Mononuclear cell (primary cell): ENCODE data around the gene GIT1. TPM values are rescaled to one million over a fixed set of nuclear protein-coding genes. Genes with fewer than 3 reads are reported as not detected.
"Not testable (repeated sequence)": the region's sequence is repeated elsewhere in the genome, so short reads cannot be mapped to it uniquely, and the experiment has no call there.

Source experiments
- H3K27me3 ChIP-seq: 2 replicates; pipeline ENCODE4 v1.6.0; 2011; ENCODE audit warnings: low read length, control low read depth; ENCODE audit not compliant: insufficient read depth
- H3K4me1 ChIP-seq: 2 replicates; pipeline ENCODE4 v1.5.1; 2011; ENCODE audit warnings: mild to moderate bottlenecking, low read length, control low read depth; ENCODE audit not compliant: insufficient read depth
- H3K4me3 ChIP-seq: 2 replicates; pipeline ENCODE4 v1.5.1; 2011; ENCODE audit warnings: mild to moderate bottlenecking, low read length, moderate library complexity
- H3K9me3 ChIP-seq: 2 replicates; pipeline ENCODE4 v1.5.1; 2011; ENCODE audit warnings: low read depth, mild to moderate bottlenecking, control low read depth, low read length
- total RNA-seq: library from RNA; depleted of rRNA; stranded (reverse); fragments of >200 nt; gene quantifications from one replicate; pipeline ENCODE4 v1.2.3, GENCODE V29; 2012

The GIT1 gene
- total RNA-seq, 1 donor = 17.5 TPM

DNA sequence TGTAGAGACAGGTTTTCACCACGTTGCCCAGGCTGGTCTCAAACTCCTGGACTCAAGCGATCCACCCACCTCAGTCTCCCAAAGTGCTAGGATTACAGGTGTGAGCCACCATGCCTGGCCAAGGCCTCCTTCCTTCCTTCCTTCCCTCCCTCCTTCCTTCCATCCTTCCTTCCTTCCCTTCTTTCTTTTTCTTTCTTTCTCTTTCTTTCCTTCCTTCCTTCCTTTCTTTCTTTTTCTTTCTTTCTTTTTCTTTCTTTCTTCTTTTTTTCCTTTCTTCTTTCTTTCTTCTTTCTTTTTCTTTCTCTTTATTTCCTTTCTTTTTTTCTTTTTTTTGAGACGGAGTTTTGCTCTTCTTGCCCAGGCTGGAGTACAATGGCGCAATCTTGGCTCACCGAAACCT is 31.3 kb downstream of the GIT1 start:
- H3K27me3 ChIP-seq, H3K9me3 ChIP-seq, H3K4me3 ChIP-seq: not testable (repeated sequence)
- peaks cover 57% of the 10 kb centered on the region for H3K4me1 ChIP-seq

DNA sequence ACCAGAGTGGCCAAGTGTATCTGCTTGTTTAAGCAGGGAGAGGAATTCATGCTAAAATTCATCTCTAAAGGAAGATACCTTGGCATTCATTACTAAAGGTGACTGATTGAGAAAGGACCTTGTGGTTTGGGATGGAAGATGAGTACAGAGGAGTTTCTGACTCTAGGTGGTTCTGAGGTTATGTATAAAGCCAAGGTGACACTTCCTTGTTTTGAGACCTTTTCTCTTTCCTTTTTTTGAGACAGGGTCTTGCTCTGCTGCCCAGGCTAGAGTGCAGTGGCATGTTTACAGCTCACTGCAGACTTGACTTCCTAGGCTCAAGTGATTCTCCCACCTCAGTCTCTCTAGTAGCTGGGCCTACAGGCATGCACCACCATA is 31.7 kb downstream of the GIT1 start:
- Histone ChIP-seq H3K27me3 (no peaks in the 10 kb centered on the region), H3K4me3 (no peak overlapping the region), H3K4me1 (peaks cover 53% of the 10 kb centered on the region), H3K9me3 (no peaks in the 10 kb centered on the region)

DNA sequence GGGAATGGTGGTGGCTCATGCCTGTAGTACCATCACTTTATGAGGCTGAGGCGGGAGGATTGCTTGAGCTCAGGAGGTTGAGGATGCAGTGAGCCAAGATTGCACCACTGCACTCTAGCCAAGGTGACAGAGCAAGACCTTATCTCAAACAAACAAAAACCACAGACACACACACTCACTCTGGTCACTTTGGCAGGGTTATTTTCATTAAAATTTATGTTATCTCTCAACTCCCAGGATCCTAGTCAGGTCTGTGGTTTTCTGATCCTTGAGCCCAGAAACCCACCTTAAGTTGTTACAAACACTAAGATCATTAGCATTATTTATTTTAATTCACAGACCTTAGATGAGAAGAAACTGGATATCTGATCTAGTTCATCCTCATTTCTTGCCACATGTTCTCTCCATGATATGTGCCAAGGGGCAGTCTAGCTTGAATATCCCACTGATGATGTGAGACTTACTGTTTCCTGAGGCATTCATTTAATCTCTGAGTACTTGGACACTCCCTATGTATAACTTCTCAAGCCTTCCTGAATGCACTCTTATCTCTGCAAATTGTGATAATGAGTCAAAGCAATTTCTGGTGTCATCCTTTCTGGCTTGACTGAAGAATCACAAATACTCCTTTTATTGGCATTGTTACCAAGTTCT is 32.2 kb downstream of the GIT1 start:
- Histone ChIP-seq H3K9me3 (no peaks in the 10 kb centered on the region), H3K27me3 (no peaks in the 10 kb centered on the region), H3K4me1 (peaks cover 48% of the 10 kb centered on the region), H3K4me3 (no peak overlapping the region)

DNA sequence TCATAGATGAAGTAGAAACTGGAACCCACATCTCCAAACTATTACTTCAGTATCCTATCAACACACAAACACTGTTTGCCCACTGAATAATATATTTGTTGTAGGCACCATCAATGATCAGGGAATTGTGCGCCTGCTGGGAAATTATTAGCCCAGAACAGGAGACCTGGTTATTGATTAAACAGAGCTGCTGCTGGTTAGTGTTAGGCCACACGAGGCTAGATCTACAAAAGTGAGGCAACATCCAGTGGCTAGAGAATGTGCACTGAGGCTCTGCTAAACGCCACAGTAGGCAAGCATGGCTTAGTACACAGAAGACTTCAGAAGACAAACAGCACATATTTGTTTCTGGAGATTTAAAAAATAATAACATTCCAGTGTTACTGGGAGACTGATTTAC is 33.6 kb downstream of the GIT1 start:
- Histone ChIP-seq H3K4me1 (peaks cover 34% of the 10 kb centered on the region), H3K27me3 (no peaks in the 10 kb centered on the region), H3K4me3 (no peak overlapping the region), H3K9me3 (no peaks in the 10 kb centered on the region)

DNA sequence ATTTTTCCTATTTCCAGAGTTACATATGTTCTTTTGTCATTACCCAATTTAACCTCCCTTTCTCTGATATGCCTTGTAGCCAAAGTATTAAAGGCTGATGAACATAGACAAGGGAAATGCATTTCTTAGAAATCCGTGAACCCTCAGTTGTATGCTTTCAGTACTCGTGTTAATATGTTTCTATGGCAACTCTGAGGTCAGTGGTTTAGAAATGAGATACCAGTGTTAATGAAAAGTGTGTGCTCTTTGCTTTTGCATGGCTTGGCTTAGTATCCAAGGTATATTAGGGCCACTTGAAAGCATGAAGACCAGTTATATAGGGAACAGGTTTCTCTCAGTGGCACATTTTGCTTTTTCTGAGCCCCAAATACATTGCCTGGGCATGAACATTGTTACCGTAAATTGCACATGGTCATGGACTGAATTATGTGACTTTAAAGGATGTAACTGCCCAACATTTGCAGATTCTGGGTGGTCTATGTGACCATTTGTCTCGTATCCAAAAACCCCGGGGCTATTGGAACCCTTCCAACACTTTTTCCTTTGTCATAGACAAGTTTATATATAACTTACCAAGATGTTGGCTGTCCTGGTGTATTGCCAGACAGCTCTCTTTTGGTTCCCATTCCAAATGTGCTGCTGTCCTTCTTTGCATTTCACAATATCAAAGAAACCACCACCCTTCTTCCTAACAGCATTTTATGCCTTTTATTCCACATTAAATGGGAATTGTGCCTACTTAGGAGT is 40.1 kb downstream of the GIT1 start:
- no peaks in the 10 kb centered on the region for H3K4me1 ChIP-seq

DNA sequence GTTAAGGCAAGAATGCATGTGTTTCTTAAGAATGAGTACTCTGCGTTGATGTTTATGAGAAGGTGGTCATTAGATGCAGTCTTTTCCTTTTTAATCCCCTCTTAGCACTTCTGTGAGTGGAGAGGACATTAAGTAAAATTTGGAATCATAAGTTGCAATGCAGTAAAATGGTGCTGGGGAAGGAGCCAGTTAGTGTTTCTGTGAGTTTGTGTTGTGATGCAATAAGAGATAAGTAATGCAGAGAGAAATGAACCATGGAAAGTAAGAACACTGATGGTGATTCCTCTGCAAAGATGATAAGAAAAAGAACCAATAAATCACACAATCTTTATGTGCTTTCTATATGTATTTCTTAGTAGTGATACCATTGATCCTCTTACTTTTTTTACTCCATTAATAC is 42.6 kb downstream of the GIT1 start:
- Histone ChIP-seq H3K4me3 (no peak overlapping the region), H3K9me3 (no peaks in the 10 kb centered on the region), H3K4me1 (no peaks in the 10 kb centered on the region), H3K27me3 (no peaks in the 10 kb centered on the region)

More for the DNA sequence above, 40.1 kb downstream of the GIT1 start:
- H3K4me3 ChIP-seq = no peak overlapping the region
- no peaks in the 10 kb centered on the region for H3K9me3 ChIP-seq
- no peaks in the 10 kb centered on the region for H3K27me3 ChIP-seq

DNA sequence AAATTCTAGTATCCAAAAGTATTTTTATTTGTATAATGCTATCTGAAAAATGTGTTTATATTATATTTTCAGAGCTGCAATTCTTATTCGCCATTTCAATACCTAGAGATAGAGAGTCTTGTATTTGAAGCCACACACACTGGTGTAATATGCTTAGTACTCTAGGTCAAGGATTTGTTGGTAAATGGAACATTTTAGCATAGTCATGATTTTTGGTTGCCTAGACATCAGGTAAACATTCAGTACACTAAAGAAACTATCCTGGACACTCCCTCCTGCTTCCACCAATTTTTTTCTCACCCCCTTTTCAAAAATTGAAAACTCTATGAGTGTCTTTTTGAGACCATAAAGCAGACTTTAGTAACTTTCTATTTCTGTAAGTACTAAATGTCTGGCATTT is 43.4 kb downstream of the GIT1 start:
- Histone ChIP-seq H3K4me3 (no peak overlapping the region), H3K4me1 (no peaks in the 10 kb centered on the region), H3K27me3 (no peaks in the 10 kb centered on the region), H3K9me3 (no peaks in the 10 kb centered on the region)

DNA sequence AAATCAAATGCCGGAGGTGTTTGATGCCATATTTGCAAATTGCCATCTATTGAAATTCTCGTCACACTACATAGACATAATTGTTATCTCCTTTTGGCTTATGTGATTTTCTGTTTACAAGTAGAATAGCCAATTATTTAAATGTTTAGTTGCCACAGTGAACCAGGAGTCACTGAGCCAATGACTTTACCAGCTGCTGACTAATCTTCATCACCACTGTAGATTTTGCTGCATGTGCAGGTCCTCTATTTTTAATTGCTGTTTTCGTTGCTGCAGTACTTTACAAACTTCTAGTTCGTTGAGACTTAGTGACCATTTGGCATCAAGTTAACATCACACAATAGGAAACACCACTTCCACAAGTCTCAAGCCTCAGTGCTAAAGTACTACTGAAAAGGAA is 45.4 kb downstream of the GIT1 start:
- Histone ChIP-seq H3K27me3 (no peaks in the 10 kb centered on the region), H3K4me3 (no peak overlapping the region), H3K9me3 (no peaks in the 10 kb centered on the region), H3K4me1 (no peaks in the 10 kb centered on the region)

DNA sequence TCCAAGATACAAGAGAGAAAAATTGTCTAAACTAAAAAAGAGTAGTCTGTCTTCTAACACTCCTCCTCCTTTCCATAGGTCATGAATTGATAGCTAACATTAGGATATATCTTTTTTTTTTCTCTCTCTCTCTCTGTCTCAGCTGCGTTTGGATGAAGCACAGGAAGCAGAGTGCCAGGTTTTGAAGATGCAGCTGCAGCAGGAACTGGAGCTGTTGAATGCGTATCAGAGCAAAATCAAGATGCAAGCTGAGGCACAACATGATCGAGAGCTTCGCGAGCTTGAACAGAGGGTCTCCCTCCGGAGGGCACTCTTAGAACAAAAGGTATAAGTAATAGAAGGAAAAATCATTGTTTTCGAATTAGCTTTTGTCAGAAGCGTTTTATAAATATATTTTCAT is 55.5 kb downstream of the GIT1 start:
- Histone ChIP-seq H3K4me3 (no peak overlapping the region), H3K27me3 (no peaks in the 10 kb centered on the region), H3K4me1 (no peaks in the 10 kb centered on the region), H3K9me3 (no peaks in the 10 kb centered on the region)

DNA sequence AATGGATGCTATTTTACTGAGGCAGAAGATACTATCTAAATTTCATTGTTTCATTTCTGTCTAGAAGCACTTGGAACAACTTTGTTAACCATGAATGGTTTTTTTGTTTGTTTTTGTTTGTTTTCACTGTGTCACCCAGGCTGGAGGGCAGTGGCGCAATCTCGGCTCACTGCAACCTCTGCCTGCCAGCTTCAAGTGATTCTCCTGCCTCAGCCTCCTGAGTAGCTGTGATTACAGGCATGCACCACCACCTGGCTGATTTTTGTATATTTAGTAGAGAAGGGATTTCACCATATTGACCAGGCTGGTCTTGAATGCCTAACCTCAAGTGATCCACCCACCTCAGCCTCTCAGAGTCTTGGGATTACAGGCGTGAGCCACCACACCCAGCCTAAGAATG is 63.1 kb downstream of the GIT1 start:
- H3K9me3 ChIP-seq = no peaks in the 10 kb centered on the region
- no peaks in the 10 kb centered on the region for H3K27me3 ChIP-seq
- H3K4me3 ChIP-seq = no peak overlapping the region
- H3K4me1 ChIP-seq = no peaks in the 10 kb centered on the region

DNA sequence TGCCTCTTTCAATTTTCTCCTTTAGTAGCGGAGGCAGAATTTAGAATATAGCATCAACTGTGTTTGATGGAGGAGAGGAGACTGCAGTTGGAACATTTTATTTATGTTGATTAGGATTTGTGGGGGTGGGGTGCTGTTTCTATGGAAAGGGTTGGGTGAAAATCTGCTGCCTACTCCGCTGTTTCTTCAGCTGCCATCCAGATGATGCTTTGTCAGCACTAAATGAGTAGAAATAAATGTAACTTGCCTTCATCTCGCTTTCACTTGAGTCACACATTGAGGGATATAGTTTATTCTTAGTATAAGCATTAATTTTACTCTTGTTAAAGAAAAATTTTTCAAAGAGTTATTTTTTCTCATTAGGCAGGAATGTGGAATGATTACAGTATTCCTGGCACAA is 64.8 kb downstream of the GIT1 start:
- Histone ChIP-seq H3K27me3 (no peaks in the 10 kb centered on the region), H3K4me3 (no peak overlapping the region), H3K9me3 (no peaks in the 10 kb centered on the region), H3K4me1 (no peaks in the 10 kb centered on the region)

Other genes starting within 250 kb of the GIT1 start
- gene TAOK1, start 199.3 kb downstream of the GIT1 start, total RNA-seq = 23.4 TPM
- gene ABHD15, start 22.6 kb downstream of the GIT1 start, total RNA-seq = 8.9 TPM
- 25.0 TPM for gene TP53I13, start 20.9 kb downstream of the GIT1 start, total RNA-seq
- 1.3 TPM for gene ANKRD13B, start 3.5 kb upstream of the GIT1 start, total RNA-seq
- 0.31 TPM for gene CORO6, start 33.3 kb upstream of the GIT1 start, total RNA-seq